ENCODE results near the gene SNX30.

DNA sequence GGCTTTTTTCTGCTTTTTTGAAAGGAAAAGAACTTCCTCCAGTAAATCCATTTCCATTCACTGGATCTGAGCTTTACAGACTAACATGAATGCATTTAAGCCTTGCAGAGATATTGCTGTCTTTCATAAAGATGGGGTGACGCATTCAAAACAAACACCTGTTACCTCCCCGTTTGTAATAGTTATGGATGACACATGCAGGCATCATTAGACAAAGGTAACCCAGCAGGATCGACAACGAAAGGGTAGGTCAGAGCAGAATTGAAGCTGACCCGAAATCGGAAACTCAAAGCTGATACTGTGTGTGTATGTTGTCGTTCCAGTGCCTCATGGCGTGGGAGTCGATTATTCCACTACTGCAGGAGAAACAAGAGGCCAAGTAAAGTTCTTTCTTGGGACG, 117.9 kb downstream of the SNX30 start:
- TF ChIP-seq REST (IDR thresholded peaks at IDR 0.05; ENCODE audit: low read depth, low read length): no peak
- TF ChIP-seq, protein P1, sequence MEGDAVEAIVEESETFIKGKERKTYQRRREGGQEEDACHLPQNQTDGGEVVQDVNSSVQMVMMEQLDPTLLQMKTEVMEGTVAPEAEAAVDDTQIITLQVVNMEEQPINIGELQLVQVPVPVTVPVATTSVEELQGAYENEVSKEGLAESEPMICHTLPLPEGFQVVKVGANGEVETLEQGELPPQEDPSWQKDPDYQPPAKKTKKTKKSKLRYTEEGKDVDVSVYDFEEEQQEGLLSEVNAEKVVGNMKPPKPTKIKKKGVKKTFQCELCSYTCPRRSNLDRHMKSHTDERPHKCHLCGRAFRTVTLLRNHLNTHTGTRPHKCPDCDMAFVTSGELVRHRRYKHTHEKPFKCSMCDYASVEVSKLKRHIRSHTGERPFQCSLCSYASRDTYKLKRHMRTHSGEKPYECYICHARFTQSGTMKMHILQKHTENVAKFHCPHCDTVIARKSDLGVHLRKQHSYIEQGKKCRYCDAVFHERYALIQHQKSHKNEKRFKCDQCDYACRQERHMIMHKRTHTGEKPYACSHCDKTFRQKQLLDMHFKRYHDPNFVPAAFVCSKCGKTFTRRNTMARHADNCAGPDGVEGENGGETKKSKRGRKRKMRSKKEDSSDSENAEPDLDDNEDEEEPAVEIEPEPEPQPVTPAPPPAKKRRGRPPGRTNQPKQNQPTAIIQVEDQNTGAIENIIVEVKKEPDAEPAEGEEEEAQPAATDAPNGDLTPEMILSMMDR (IDR thresholded peaks at IDR 0.05): no peak
- TF ChIP-seq POLR2AphosphoS5 (IDR thresholded peaks at IDR 0.05; ENCODE audit: low read depth, low read length): no peak
- TF ChIP-seq USF2 (IDR thresholded peaks at IDR 0.05; ENCODE audit: borderline replicate concordance, low read depth, low read length): no peak
- TF ChIP-seq RAD21 (IDR thresholded peaks at IDR 0.05; ENCODE audit: low read length): no peak
- TF ChIP-seq PBX3 (IDR thresholded peaks at IDR 0.05): no peak
- no peak for TF ChIP-seq YY1 (IDR thresholded peaks at IDR 0.05; ENCODE audit: low read depth)
- TF ChIP-seq TAF1 (IDR thresholded peaks at IDR 0.05; ENCODE audit: borderline replicate concordance, low read depth, low read length): no peak
- TF ChIP-seq EP300 (IDR thresholded peaks at IDR 0.05; ENCODE audit: borderline replicate concordance in 1 of 2, low read depth in 1 of 2, low read length in 1 of 2): no peak
- TF ChIP-seq FOXJ3 (CRISPR knock-in tag; IDR thresholded peaks at IDR 0.05): no peak
- no peak for TF ChIP-seq EZH2phosphoT487 (IDR thresholded peaks at IDR 0.05; ENCODE audit: borderline replicate concordance, low read depth)
- no peak for TF ChIP-seq MXI1 (IDR thresholded peaks at IDR 0.05; ENCODE audit: low read depth, low read length)

Measured in SK-N-SH (cell line).